Ascending aorta (tissue), 2 donors: Measurements from ENCODE around the gene PIGBOS1. TPM values are rescaled to one million over a fixed set of nuclear protein-coding genes. Genes with fewer than 3 reads are reported as not detected.

Source experiments
- DNase-seq, 2 donors: peaks; one replicate each; pipeline ENCODE4 v3.0.0-alpha.2; 2019; ENCODE audit warnings: low spot score in 2 of 2
- H3K27ac ChIP-seq, 2 donors: fragments of 200-600 bp; sonication (generic); one replicate each; pipeline ENCODE4 v1.5.1; 2016 to 2017; ENCODE audit warnings: mild to moderate bottlenecking in 1 of 2
- H3K27me3 ChIP-seq: fragments of 200-600 bp; sonication (generic); one replicate; pipeline ENCODE4 v1.5.1; 2017
- H3K36me3 ChIP-seq, 2 donors: fragments of 200-600 bp; sonication (generic); one replicate each; pipeline ENCODE4 v1.5.1; 2016
- H3K4me1 ChIP-seq, 2 donors: fragments of 200-600 bp; sonication (generic); one replicate each; pipeline ENCODE4 v1.5.1; 2016 to 2017; ENCODE audit warnings: mild to moderate bottlenecking in 1 of 2
- H3K4me3 ChIP-seq, 2 donors: fragments of 200-600 bp; sonication (generic); one replicate each; pipeline ENCODE4 v1.5.1; 2016 to 2017; ENCODE audit warnings: mild to moderate bottlenecking in 1 of 2
- H3K9me3 ChIP-seq, 2 donors: fragments of 200-600 bp; sonication (generic); one replicate each; pipeline ENCODE4 v1.5.1; 2016
- CTCF ChIP-seq, 3 experiments: fragments of 200-600 bp in 2 of 3; fragments of 450-650 bp in 1 of 3; sonication (generic) in 2 of 3; IDR thresholded peaks; one replicate each; pipeline ENCODE4 v1.5.1; 2016 to 2019; ENCODE audit warnings: antibody characterized with exemption in 3 of 3, mild to moderate bottlenecking in 1 of 3, moderate library complexity in 1 of 3
- intact Hi-C: fragments of 100-400 bp; cut with DNase I; formaldehyde crosslinking; loops from one replicate; pipeline ENCODE4 v1.15.1; 2023
- total RNA-seq: library from RNA; depleted of rRNA; stranded (reverse); fragments of >200 nt; gene quantifications from one replicate; pipeline ENCODE4 v1.1.0, GENCODE V29; 2016

PIGBOS1 gene
- total RNA-seq, 1 donor from 2014 or later: 4.7 TPM

- intact Hi-C loops: no loop called here
These were observed 39.1 kb downstream of the PIGBOS1 start for GRCh38 chr15:55279746-55280351.

GRCh38 chr15:55279100-55279745, 39.7 kb downstream of the PIGBOS1 start:
- no peak overlapping the region for H3K27ac ChIP-seq
- no peaks in the 10 kb centered on the region for H3K9me3 ChIP-seq
- no peaks in the 10 kb centered on the region for H3K27me3 ChIP-seq
- no peaks in the 10 kb centered on the region for H3K36me3 ChIP-seq
- TF ChIP-seq CTCF (IDR thresholded peaks at IDR 0.05): no peak
- H3K4me1 ChIP-seq: peaks cover 3 to 22% of the 10 kb centered on the region in 2 donors
- H3K4me3 ChIP-seq: no peak overlapping the region
- intact Hi-C loops: no loop called here
- no peak for DNase-seq

More at GRCh38 chr15:55279746-55280351, 39.1 kb downstream of the PIGBOS1 start:
- Histone ChIP-seq H3K36me3 (no peaks in the 10 kb centered on the region), H3K4me3 (no peak overlapping the region), H3K27ac (no peak overlapping the region), H3K9me3 (no peaks in the 10 kb centered on the region), H3K4me1 (peaks cover 3 to 22% of the 10 kb centered on the region in 2 donors), H3K27me3 (no peaks in the 10 kb centered on the region)
- no peak for TF ChIP-seq CTCF (IDR thresholded peaks at IDR 0.05)
- DNase-seq: no peak

GRCh38 chr15:55277715-55278114, 41.2 kb downstream of the PIGBOS1 start:
- H3K36me3 ChIP-seq: no peaks in the 10 kb centered on the region
- TF ChIP-seq CTCF (IDR thresholded peaks at IDR 0.05): no peak
- no peak overlapping the region for H3K4me3 ChIP-seq
- DNase-seq: no peak
- H3K27me3 ChIP-seq: no peaks in the 10 kb centered on the region
- peak overlapping the region in 1 of 2 donors; percentile 38 for H3K27ac ChIP-seq
- intact Hi-C loops: no loop called here
- peaks cover 3 to 12% of the 10 kb centered on the region in 2 donors for H3K4me1 ChIP-seq
- H3K9me3 ChIP-seq: no peaks in the 10 kb centered on the region

- Histone ChIP-seq H3K27ac (peak overlapping the region in 1 of 2 donors; percentile 38), H3K9me3 (no peaks in the 10 kb centered on the region), H3K36me3 (no peaks in the 10 kb centered on the region), H3K27me3 (no peaks in the 10 kb centered on the region), H3K4me1 (peaks cover 0 to 6% of the 10 kb centered on the region in 2 donors), H3K4me3 (no peak overlapping the region)
- TF ChIP-seq CTCF (IDR thresholded peaks at IDR 0.05): no peak
- intact Hi-C loops: no loop called here
- no peak for DNase-seq
These were observed 41.8 kb downstream of the PIGBOS1 start for GRCh38 chr15:55277116-55277564.

- peaks cover 0 to 2% of the 10 kb centered on the region in 2 donors for H3K4me1 ChIP-seq
- H3K36me3 ChIP-seq: no peaks in the 10 kb centered on the region
- H3K9me3 ChIP-seq: no peaks in the 10 kb centered on the region
- DNase-seq: no peak
- no peak overlapping the region for H3K4me3 ChIP-seq
- intact Hi-C loops: no loop called here
- no peak for TF ChIP-seq CTCF (IDR thresholded peaks at IDR 0.05)
- H3K27ac ChIP-seq: no peak overlapping the region
- H3K27me3 ChIP-seq: no peaks in the 10 kb centered on the region
These were observed 42.6 kb downstream of the PIGBOS1 start for GRCh38 chr15:55276324-55276723.
